Liver (tissue), 9 donors: ENCODE measurements around the gene IL10. TPM values are rescaled to one million over a fixed set of nuclear protein-coding genes. Genes with fewer than 3 reads are reported as not detected.

ENCODE experiments used
- DNase-seq: peaks from one replicate; pipeline ENCODE4 v3.0.0-alpha.2; 2017; ENCODE audit warnings: low spot score
- H3K27ac ChIP-seq, 2 donors: one replicate each; pipeline ENCODE4 v1.7.0; 2013; ENCODE audit warnings: inconsistent platforms in 2 of 2, low read length in 2 of 2, control low read depth in 1 of 2, low read depth in 1 of 2, mild to moderate bottlenecking in 1 of 2
- H3K27me3 ChIP-seq, 4 donors: one replicate each; pipeline versions ENCODE4 v1.6.1 to v1.7.0; 2013; ENCODE audit warnings: low read length in 3 of 4, inconsistent platforms in 1 of 4, mild to moderate bottlenecking in 1 of 4, moderate library complexity in 1 of 4; ENCODE audit not compliant: control insufficient read depth in 4 of 4, insufficient read depth in 4 of 4
- H3K36me3 ChIP-seq, 4 donors: one replicate each; pipeline versions ENCODE4 v1.6.1 to v1.7.0; 2013; ENCODE audit warnings: low read length in 3 of 4, mild to moderate bottlenecking in 3 of 4, low read depth in 1 of 4, moderate library complexity in 1 of 4; ENCODE audit not compliant: control insufficient read depth in 4 of 4, insufficient read depth in 3 of 4
- H3K4me1 ChIP-seq, 4 donors: one replicate each; pipeline versions ENCODE4 v1.6.1 to v1.7.0; 2013; ENCODE audit warnings: low read length in 3 of 4, mild to moderate bottlenecking in 3 of 4, moderate library complexity in 1 of 4; ENCODE audit not compliant: control insufficient read depth in 4 of 4, insufficient read depth in 4 of 4
- H3K4me3 ChIP-seq, 3 donors: one replicate each; pipeline versions ENCODE4 v1.6.1 to v1.7.0; 2013; ENCODE audit warnings: low read length in 3 of 3, control low read depth in 1 of 3, low read depth in 1 of 3, mild to moderate bottlenecking in 1 of 3
- H3K9ac ChIP-seq, 2 donors: one replicate each; pipeline ENCODE4 v1.7.0; 2013; ENCODE audit warnings: low read length in 2 of 2, mild to moderate bottlenecking in 2 of 2, moderate library complexity in 2 of 2, control low read depth in 1 of 2, low read depth in 1 of 2
- H3K9me3 ChIP-seq, 4 donors: one replicate each; pipeline versions ENCODE4 v1.6.1 to v1.7.0; 2013; ENCODE audit warnings: low read length in 3 of 4; ENCODE audit not compliant: control insufficient read depth in 4 of 4
- CTCF ChIP-seq: fragments of 150-350 bp; IDR thresholded peaks from 2 replicates; pipeline ENCODE4 v1.5.1; 2017; ENCODE audit warnings: improper control_type of control experiment, low read depth, low read length; ENCODE audit not compliant: missing input control
- EGR1 ChIP-seq, 2 donors: IDR thresholded peaks; 2 replicates each; pipeline ENCODE4 v1.6.1; 2016 to 2018; ENCODE audit warnings: antibody characterized with exemption in 2 of 2, low read depth in 2 of 2
- FOXA1 ChIP-seq: IDR thresholded peaks from 2 replicates; pipeline ENCODE4 v1.6.1; 2016; ENCODE audit warnings: antibody characterized with exemption
- FOXA2 ChIP-seq: IDR thresholded peaks from 2 replicates; pipeline ENCODE4 v1.6.1; 2016; ENCODE audit warnings: antibody characterized with exemption
- HNF4A ChIP-seq, 2 donors: conservative IDR thresholded peaks; 2 replicates each; pipeline ENCODE4 v1.6.1; 2016; ENCODE audit warnings: antibody characterized with exemption in 2 of 2, mild to moderate bottlenecking in 2 of 2
- JUND ChIP-seq, 2 donors: IDR thresholded peaks; 2 replicates each; pipeline ENCODE4 v1.6.1; 2016; ENCODE audit warnings: antibody characterized with exemption in 2 of 2
- MAX ChIP-seq: IDR thresholded peaks from 2 replicates; pipeline ENCODE4 v1.6.1; 2016; ENCODE audit warnings: antibody characterized with exemption
- NR2F2 ChIP-seq: IDR thresholded peaks from 2 replicates; pipeline ENCODE4 v1.6.1; 2016; ENCODE audit warnings: antibody characterized with exemption
- RAD21 ChIP-seq, 2 donors: IDR thresholded peaks; 2 replicates each; pipeline ENCODE4 v1.6.1; 2016; ENCODE audit warnings: antibody characterized with exemption in 2 of 2, mild to moderate bottlenecking in 2 of 2
- REST ChIP-seq: IDR thresholded peaks from 2 replicates; pipeline ENCODE4 v1.6.1; 2016; ENCODE audit warnings: antibody characterized with exemption, mild to moderate bottlenecking
- RXRA ChIP-seq, 2 donors: IDR thresholded peaks; 2 replicates each; pipeline ENCODE4 v1.6.1; 2017 to 2018; ENCODE audit warnings: antibody characterized with exemption in 2 of 2, mild to moderate bottlenecking in 1 of 2
- TAF1 ChIP-seq: conservative IDR thresholded peaks from 2 replicates; pipeline ENCODE4 v1.6.1; 2016; ENCODE audit warnings: antibody characterized with exemption, mild to moderate bottlenecking
- YY1 ChIP-seq: IDR thresholded peaks from 2 replicates; pipeline ENCODE4 v1.6.1; 2016; ENCODE audit warnings: antibody characterized with exemption, mild to moderate bottlenecking
- WGBS: extraction: QIAGEN DNeasy Blood & Tissue Kit; methylation state at CpG from one replicate; pipeline ENCODE4 v1.1.7; 2013; 5-methylcytosine and 5-hydroxymethylcytosine counted together
- polyA plus RNA-seq, 2 donors: library from polyadenylated mRNA; stranded (reverse) in 1 of 2; unstranded in 1 of 2; fragments of 200-250 nt in 1 of 2; fragments of >200 nt in 1 of 2; fragmentation: Nextera tagmentation in 1 of 2; extraction: Ambion mirVana in 1 of 2; gene quantifications; one replicate each; pipeline versions ENCODE4 v1.2.1 to v1.2.3, GENCODE V29; 2013 to 2015
- total RNA-seq, 2 donors: library from RNA; depleted of rRNA; stranded (reverse); fragments of >200 nt; gene quantifications; one replicate each; pipeline ENCODE4 v1.2.3, GENCODE V29; 2014
- donor health status: healthy.
- donor health status: healthy.
- donor health status: healthy.
- donor health status: healthy.
- donor health status: healthy.

IL10 gene
- total and polyA plus RNA-seq, 4 donors: 0.23 to 1.4 (median 0.59) TPM

- Histone ChIP-seq H3K9ac (no peak overlapping the region), H3K9me3 (no peaks in the 10 kb centered on the region), H3K27me3 (no peaks in the 10 kb centered on the region), H3K4me3 (no peak overlapping the region), H3K36me3 (no peaks in the 10 kb centered on the region), H3K27ac (no peak overlapping the region), H3K4me1 (no peaks in the 10 kb centered on the region)
- DNase-seq: no peak
- 73% methylated on average over 3 of the region's 3 CpGs for WGBS
- TF ChIP-seq EGR1 (IDR thresholded peaks at IDR 0.05; ENCODE audit: low read depth in 2 of 2): no peak
- TF ChIP-seq TAF1: no peak
- no peak for TF ChIP-seq REST
- TF ChIP-seq FOXA2: no peak
- no peak for TF ChIP-seq RXRA (IDR thresholded peaks at IDR 0.05)
- TF ChIP-seq RAD21 (IDR thresholded peaks at IDR 0.05): no peak
Observed at GRCh38 chr1:206748348-206749030, 23.8 kb downstream of the IL10 start.

- Histone ChIP-seq H3K9me3 (no peaks in the 10 kb centered on the region), H3K36me3 (no peaks in the 10 kb centered on the region), H3K9ac (no peak overlapping the region), H3K4me3 (no peak overlapping the region), H3K27ac (no peak overlapping the region), H3K27me3 (no peaks in the 10 kb centered on the region), H3K4me1 (no peaks in the 10 kb centered on the region)
- WGBS: 94% methylated on average over 1 of the region's 1 CpG
- no peak for TF ChIP-seq FOXA1
- no peak for TF ChIP-seq YY1
- no peak for TF ChIP-seq CTCF
- no peak for TF ChIP-seq JUND (IDR thresholded peaks at IDR 0.05)
- no peak for TF ChIP-seq MAX
- TF ChIP-seq NR2F2: no peak
- TF ChIP-seq REST: no peak
- no peak for TF ChIP-seq RXRA (IDR thresholded peaks at IDR 0.05)
- no peak for TF ChIP-seq HNF4A (conservative IDR thresholded peaks at IDR 0.05)
- TF ChIP-seq TAF1: no peak
- no peak for DNase-seq
Observed at GRCh38 chr1:206745301-206745700, 27.0 kb downstream of the IL10 start.
